Loucy (cell line): ENCODE data around the gene ARRB1.

Experiments used
- CTCF ChIP-seq: fragments of 200-600 bp; sonication (generic); conservative IDR thresholded peaks from 2 replicates; pipeline ENCODE4 v1.5.1; 2014; ENCODE audit warnings: mild to moderate bottlenecking, antibody characterized with exemption, low read length
- EZH2phosphoT487 ChIP-seq: fragments of 200-600 bp; IDR thresholded peaks from 2 replicates; pipeline ENCODE4 v1.6.1; 2018; ENCODE audit warnings: antibody characterized with exemption, mild to moderate bottlenecking, moderate library complexity, borderline replicate concordance

- TF ChIP-seq CTCF (no peak), EZH2phosphoT487 (no peak)
Observed at GRCh38 chr11:75389276-75389605, 37.8 kb upstream of the ARRB1 start.
